ENCODE results near the gene TMEM203.
A peak's percentile ranks its signal among the peaks of the same experiment; 100 is the strongest.

The TMEM203 gene

GRCh38 chr9:137163365-137163715 lies 42.1 kb downstream of the TMEM203 start:
- DNase-seq: no peak

DNA sequence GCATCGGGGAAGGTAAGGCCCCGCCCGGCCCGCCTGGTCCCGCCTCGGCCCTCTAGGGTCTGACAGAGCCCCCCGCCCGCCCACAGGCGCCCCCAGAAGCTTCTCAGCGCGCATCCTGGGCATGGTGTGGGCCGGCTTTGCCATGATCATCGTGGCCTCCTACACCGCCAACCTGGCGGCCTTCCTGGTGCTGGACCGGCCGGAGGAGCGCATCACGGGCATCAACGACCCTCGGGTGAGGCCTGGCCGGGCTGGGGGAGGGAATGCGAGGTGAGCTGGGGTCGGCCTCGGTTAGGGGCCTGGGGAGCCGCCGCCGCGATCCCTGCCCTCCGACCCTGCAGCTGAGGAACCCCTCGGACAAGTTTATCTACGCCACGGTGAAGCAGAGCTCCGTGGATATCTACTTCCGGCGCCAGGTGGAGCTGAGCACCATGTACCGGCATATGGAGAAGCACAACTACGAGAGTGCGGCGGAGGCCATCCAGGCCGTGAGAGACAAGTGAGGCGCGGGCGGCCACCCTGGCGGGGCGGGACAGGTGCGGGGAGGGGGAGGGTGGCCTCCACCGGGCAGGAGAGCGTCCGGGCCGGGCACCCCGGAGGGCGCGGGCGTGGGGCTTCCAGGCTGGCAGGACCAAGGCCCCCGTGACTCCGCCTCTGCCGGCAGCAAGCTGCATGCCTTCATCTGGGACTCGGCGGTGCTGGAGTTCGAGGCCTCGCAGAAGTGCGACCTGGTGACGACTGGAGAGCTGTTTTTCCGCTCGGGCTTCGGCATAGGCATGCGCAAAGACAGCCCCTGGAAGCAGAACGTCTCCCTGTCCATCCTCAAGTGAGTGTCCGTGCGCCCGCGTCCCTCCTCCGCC lies 42.7 kb downstream of the TMEM203 start:
- DNase-seq: no peak

GRCh38 chr9:137161558-137162486 lies 43.6 kb downstream of the TMEM203 start:
- no peak for DNase-seq

- DNase-seq: no peak
Observed at GRCh38 chr9:137160716-137161557, 44.5 kb downstream of the TMEM203 start.

GRCh38 chr9:137160054-137160425 lies 45.4 kb downstream of the TMEM203 start:
- DNase-seq: no peak

DNA sequence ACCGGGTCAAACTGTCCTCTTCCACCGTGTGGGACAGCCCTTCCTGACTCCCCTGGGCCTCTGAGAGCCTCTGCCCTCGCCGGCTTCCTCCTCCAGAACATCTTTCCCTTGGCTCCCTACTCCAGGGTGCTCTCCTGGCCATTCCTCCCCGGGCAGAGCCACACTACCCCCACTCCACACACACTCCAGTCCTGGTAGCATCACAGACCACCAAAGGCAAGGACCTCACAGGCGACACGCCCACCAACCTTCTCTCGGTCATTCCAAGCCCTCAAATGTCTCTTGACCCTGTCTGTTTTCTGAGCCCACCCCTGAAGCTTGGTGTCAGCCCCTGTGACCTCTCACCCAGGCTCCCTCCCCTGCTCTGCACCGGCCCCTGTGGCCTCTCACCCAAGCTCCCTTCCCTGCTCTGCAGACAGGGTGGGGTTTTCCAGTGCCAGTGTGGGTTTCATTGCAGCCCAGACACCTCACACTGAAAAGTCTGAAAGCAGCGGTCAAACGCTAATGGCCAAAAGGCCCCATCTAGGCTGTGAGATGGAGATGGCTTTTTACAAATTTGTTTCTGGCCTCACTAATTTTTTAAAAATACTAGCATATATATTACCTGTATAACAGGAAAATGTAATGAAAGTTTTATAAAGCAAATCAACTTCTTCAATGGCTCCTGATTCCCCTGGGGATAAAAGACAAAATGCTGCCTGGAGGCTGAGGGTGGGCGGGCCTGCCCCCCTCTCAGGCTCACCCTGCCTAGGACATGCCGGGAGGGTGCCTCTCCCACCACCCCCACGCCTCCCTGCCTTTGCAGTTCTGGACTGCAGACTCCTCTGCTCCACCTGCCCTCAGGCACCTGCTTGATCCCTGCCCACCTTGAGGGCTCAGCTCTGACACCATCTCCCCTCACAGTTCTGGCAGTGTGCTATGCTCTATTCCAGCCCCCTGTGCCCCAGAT lies 46.1 kb downstream of the TMEM203 start:
- DNase-seq: no peak

GRCh38 chr9:137158625-137159024 lies 46.8 kb downstream of the TMEM203 start:
- DNase-seq: no peak

- no peak for DNase-seq
Observed at GRCh38 chr9:137157618-137158415, 47.6 kb downstream of the TMEM203 start.

- peak; percentile 71 for DNase-seq
Observed at GRCh38 chr9:137156567-137157375, 48.7 kb downstream of the TMEM203 start.
